MM.1S (cell line): ENCODE data around the gene GRIK4.

Source experiments
- DNase-seq: peaks from one replicate; pipeline ENCODE4 v3.0.0-alpha.2; 2015
- H2AFZ ChIP-seq: fragments of 300-600 bp; sonication (generic); 2 replicates; pipeline ENCODE4 v1.6.0; 2016; ENCODE audit warnings: antibody characterized with exemption, low read length
- H3F3A ChIP-seq: fragments of 300-600 bp; sonication (generic); 2 replicates; pipeline ENCODE4 v1.6.1; 2016; ENCODE audit warnings: mild to moderate bottlenecking, antibody characterized with exemption, low read length, moderate library complexity, mixed read lengths; ENCODE audit not compliant: insufficient read depth
- H3K27ac ChIP-seq: fragments of 300-600 bp; sonication (generic); 2 replicates; pipeline ENCODE4 v1.5.1; 2016; ENCODE audit warnings: mild to moderate bottlenecking, low read length
- H3K27me3 ChIP-seq: fragments of 300-600 bp; sonication (generic); replicated peaks from 2 replicates; pipeline ENCODE4 v1.6.0; 2016; ENCODE audit warnings: low read length; ENCODE audit not compliant: insufficient read depth
- H3K36me3 ChIP-seq: fragments of 300-600 bp; sonication (generic); replicated peaks from 2 replicates; pipeline ENCODE4 v1.6.1; 2016; ENCODE audit warnings: mild to moderate bottlenecking, low read length, mixed read lengths; ENCODE audit not compliant: insufficient read depth
- H3K4me1 ChIP-seq: fragments of 300-600 bp; sonication (generic); 2 replicates; pipeline ENCODE4 v1.6.1; 2016; ENCODE audit warnings: low read length, mixed read lengths
- H3K4me2 ChIP-seq: fragments of 300-600 bp; sonication (generic); 2 replicates; pipeline ENCODE4 v1.6.0; 2016; ENCODE audit warnings: low read depth, low read length
- H3K4me3 ChIP-seq: fragments of 300-600 bp; sonication (generic); 2 replicates; pipeline ENCODE4 v1.5.1; 2016; ENCODE audit warnings: low read length, mixed read lengths
- H3K79me2 ChIP-seq: fragments of 300-600 bp; sonication (generic); 2 replicates; pipeline ENCODE4 v1.6.1; 2016; ENCODE audit warnings: mixed run types, low read length, mixed read lengths
- H3K9ac ChIP-seq: fragments of 300-600 bp; sonication (generic); 2 replicates; pipeline ENCODE4 v1.6.1; 2016; ENCODE audit warnings: low read length, mixed read lengths
- H3K9me2 ChIP-seq: fragments of 300-600 bp; sonication (generic); replicated peaks from 2 replicates; pipeline ENCODE4 v1.6.1; 2016; ENCODE audit warnings: mild to moderate bottlenecking, low read length, mixed read lengths; ENCODE audit not compliant: insufficient read depth
- H3K9me3 ChIP-seq: fragments of 300-600 bp; sonication (generic); replicated peaks from 2 replicates; pipeline ENCODE4 v1.6.1; 2016; ENCODE audit warnings: mild to moderate bottlenecking, low read length, mixed read lengths; ENCODE audit not compliant: insufficient read depth
- H4K20me1 ChIP-seq: fragments of 300-600 bp; sonication (generic); 2 replicates; pipeline ENCODE4 v1.6.1; 2016; ENCODE audit warnings: mild to moderate bottlenecking, low read length, moderate library complexity, mixed read lengths; ENCODE audit not compliant: insufficient read depth
- EZH2 ChIP-seq: fragments of 300-600 bp; sonication (generic); optimal IDR thresholded peaks from 2 replicates; pipeline ENCODE3; 2017; ENCODE audit warnings: low read depth, mild to moderate bottlenecking, antibody characterized with exemption, low read length, mixed read lengths
- EZH2phosphoT487 ChIP-seq: fragments of 300-600 bp; sonication (generic); IDR thresholded peaks from 2 replicates; pipeline ENCODE4 v1.6.1; 2018; ENCODE audit warnings: antibody characterized with exemption, low read length
- TF ChIP-seq, protein P1 (sequence below): fragments of 300-600 bp; sonication (generic); IDR thresholded peaks from 2 replicates; pipeline ENCODE4 v1.5.1; 2016; ENCODE audit warnings: antibody characterized with exemption, low read length, mixed read lengths

GRIK4 gene

DNA sequence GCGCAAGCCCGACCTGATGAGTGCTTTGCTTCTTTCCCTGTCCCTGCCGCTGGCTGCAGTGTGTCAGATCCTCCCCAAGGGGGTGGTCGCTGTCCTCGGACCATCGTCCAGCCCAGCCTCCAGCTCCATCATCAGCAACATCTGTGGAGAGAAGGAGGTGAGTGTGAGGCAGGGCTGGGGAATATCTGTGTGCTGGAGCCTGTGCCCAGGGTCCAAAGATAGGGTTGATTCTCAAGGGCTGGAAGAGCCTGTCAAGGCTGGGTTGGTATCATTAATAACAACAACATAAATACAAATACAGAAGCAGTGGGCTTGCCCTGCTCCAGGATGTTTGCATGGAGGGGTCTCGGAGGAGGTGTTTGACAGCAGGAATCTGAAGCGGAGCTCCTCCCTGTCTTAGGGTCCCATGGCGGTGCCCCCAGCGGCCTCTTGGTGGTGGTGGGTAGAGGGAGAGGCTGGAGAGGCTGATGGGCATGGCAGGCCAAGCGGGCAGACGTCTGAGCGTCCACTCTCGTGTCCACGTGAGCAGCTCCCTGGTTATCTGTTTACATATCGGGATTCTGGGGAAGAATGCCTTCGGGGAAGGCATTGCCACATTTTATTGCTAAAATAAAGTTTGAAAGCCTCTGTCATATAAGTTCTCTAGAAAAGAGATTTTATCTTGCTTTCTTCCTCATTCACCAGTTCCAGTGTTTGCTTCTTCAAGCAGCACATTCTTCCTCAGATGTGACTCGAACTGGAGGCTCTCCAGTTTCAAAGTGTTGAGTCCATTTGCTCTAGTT, 304.0 kb downstream of the GRIK4 start:
- Histone ChIP-seq H4K20me1 (no peaks in the 10 kb centered on the region), H2AFZ (no peak overlapping the region), H3K27ac (no peak overlapping the region), H3F3A (no peaks in the 10 kb centered on the region), H3K9me3 (no peaks in the 10 kb centered on the region), H3K4me2 (no peak overlapping the region), H3K4me3 (no peak overlapping the region), H3K9ac (no peak overlapping the region), H3K79me2 (no peaks in the 10 kb centered on the region), H3K27me3 (no peaks in the 10 kb centered on the region), H3K36me3 (no peaks in the 10 kb centered on the region), H3K9me2 (no peaks in the 10 kb centered on the region), H3K4me1 (no peaks in the 10 kb centered on the region)
- no peak for DNase-seq
- TF ChIP-seq EZH2 (no peak), EZH2phosphoT487 (no peak)
- TF ChIP-seq, protein P1, sequence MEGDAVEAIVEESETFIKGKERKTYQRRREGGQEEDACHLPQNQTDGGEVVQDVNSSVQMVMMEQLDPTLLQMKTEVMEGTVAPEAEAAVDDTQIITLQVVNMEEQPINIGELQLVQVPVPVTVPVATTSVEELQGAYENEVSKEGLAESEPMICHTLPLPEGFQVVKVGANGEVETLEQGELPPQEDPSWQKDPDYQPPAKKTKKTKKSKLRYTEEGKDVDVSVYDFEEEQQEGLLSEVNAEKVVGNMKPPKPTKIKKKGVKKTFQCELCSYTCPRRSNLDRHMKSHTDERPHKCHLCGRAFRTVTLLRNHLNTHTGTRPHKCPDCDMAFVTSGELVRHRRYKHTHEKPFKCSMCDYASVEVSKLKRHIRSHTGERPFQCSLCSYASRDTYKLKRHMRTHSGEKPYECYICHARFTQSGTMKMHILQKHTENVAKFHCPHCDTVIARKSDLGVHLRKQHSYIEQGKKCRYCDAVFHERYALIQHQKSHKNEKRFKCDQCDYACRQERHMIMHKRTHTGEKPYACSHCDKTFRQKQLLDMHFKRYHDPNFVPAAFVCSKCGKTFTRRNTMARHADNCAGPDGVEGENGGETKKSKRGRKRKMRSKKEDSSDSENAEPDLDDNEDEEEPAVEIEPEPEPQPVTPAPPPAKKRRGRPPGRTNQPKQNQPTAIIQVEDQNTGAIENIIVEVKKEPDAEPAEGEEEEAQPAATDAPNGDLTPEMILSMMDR: no peak

DNA sequence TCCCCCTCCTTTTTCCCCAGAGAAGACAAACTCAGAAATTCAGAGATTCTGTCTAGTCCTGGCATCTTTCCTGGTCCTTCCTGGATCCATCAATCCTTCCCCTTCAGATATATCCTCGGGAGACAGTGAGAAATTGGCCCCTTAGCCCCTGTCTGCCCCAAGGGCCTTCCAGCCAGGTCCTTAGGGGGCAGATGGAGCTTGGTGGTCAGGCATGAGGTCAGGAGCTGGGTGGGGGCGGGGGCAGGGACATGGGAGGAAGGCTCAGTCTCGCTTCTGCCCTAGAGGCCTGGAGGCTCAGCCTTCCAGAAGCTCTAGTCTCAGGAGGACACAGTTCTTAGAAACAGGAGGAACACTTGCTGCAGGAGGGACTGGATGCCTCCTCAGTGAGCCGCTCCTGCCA, 304.6 kb downstream of the GRIK4 start:
- Histone ChIP-seq H3K36me3 (no peaks in the 10 kb centered on the region), H3K9me2 (no peaks in the 10 kb centered on the region), H2AFZ (no peak overlapping the region), H3K9ac (no peak overlapping the region), H3K27me3 (no peaks in the 10 kb centered on the region), H3K4me2 (no peak overlapping the region), H3K27ac (no peak overlapping the region), H3K4me3 (no peak overlapping the region), H3F3A (no peaks in the 10 kb centered on the region), H3K9me3 (no peaks in the 10 kb centered on the region), H3K4me1 (no peaks in the 10 kb centered on the region), H3K79me2 (no peaks in the 10 kb centered on the region), H4K20me1 (no peaks in the 10 kb centered on the region)
- no peak for DNase-seq
- no peak for TF ChIP-seq EZH2
- TF ChIP-seq, protein P1: no peak
- no peak for TF ChIP-seq EZH2phosphoT487

DNA sequence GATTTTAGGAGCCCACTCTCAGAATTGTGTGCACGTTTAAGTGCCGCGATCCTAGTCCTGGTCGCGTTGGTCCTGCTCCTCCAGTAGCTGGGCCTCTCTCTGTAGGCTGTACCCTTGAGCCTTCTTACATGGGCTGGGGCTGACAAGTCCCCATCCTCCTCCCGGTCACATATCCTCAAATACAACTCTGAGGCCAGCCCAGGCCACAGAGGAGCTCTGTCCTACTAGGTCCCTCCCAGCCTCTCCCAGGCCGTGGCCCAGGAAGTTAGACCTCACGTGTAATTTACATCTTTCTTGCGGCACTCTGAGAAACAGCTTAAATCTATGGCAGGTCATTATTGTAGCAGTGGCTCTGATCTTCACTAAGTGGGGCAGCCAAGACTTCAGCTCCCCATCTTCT, 305.2 kb downstream of the GRIK4 start:
- TF ChIP-seq, protein P1: no peak
- TF ChIP-seq EZH2phosphoT487 (no peak), EZH2 (no peak)
- H3K4me1 ChIP-seq: no peaks in the 10 kb centered on the region
- no peaks in the 10 kb centered on the region for H3K9me3 ChIP-seq
- H3K9ac ChIP-seq: no peak overlapping the region
- no peak overlapping the region for H3K4me3 ChIP-seq
- H3K27ac ChIP-seq: no peak overlapping the region
- no peak overlapping the region for H2AFZ ChIP-seq
- DNase-seq: no peak
- H3F3A ChIP-seq: no peaks in the 10 kb centered on the region
- H3K27me3 ChIP-seq: no peaks in the 10 kb centered on the region
- no peaks in the 10 kb centered on the region for H3K79me2 ChIP-seq
- no peak overlapping the region for H3K4me2 ChIP-seq
- no peaks in the 10 kb centered on the region for H4K20me1 ChIP-seq
- no peaks in the 10 kb centered on the region for H3K36me3 ChIP-seq
- no peaks in the 10 kb centered on the region for H3K9me2 ChIP-seq
